K562 (cell line): ENCODE results near the gene PA2G4. TPM values are rescaled to one million over a fixed set of nuclear protein-coding genes. Genes with fewer than 3 reads are reported as not detected.

ENCODE experiments used
- BRF1 ChIP-seq: IDR thresholded peaks from 3 replicates; pipeline ENCODE4 v1.6.1; 2011; ENCODE audit warnings: borderline replicate concordance, mild to moderate bottlenecking; ENCODE audit not compliant: insufficient read length; ENCODE audit errors: extremely low read depth
- CREM ChIP-seq: IDR thresholded peaks from 2 replicates; pipeline ENCODE4 v1.6.1; 2014; ENCODE audit warnings: antibody characterized with exemption, low read depth
- FOSL1 ChIP-seq: fragments of 200-800 bp; sonication (Bioruptor generic); conservative IDR thresholded peaks from 2 replicates; pipeline ENCODE4 v1.6.1; 2016; ENCODE audit warnings: missing genetic modification characterization, missing compliant biosample characterization
- FOXA1 ChIP-seq: fragments of 450-650 bp; IDR thresholded peaks from 2 replicates; pipeline ENCODE4 v1.6.1; 2016; ENCODE audit warnings: mild to moderate bottlenecking, borderline replicate concordance
- FOXP1 ChIP-seq: sonication (generic); formaldehyde crosslinking; IDR thresholded peaks from 2 replicates; pipeline ENCODE4 v1.8.0; 2022; ENCODE audit warnings: mild to moderate bottlenecking, missing genetic modification reagents
- HDAC2 ChIP-seq: fragments of 450-650 bp; IDR thresholded peaks from 2 replicates; pipeline ENCODE4 v1.6.1; 2016; ENCODE audit warnings: mild to moderate bottlenecking
- HOXB6 ChIP-seq: fragments of 250-450 bp; sonication (Bioruptor Pico); IDR thresholded peaks from 2 replicates; pipeline ENCODE4 v1.5.1; 2022; ENCODE audit warnings: mild to moderate bottlenecking, borderline replicate concordance
- MCM2 ChIP-seq: fragments of 450-650 bp; IDR thresholded peaks from 2 replicates; pipeline ENCODE4 v1.6.1; 2017; ENCODE audit warnings: low read depth, mild to moderate bottlenecking
- MEF2D ChIP-seq: conservative IDR thresholded peaks from 2 replicates; pipeline ENCODE4 v1.6.1; 2016; ENCODE audit warnings: low read depth, missing genetic modification characterization, missing compliant biosample characterization
- MXI1 ChIP-seq: IDR thresholded peaks from 2 replicates; pipeline ENCODE4 v1.6.1; 2011; ENCODE audit warnings: low read depth, mild to moderate bottlenecking, improper control_type of control experiment, low read length
- NONO ChIP-seq, 2 experiments: fragments of 200-400 bp in 1 of 2; fragments of 450-650 bp in 1 of 2; formaldehyde crosslinking in 1 of 2; IDR thresholded peaks; 2 replicates each; pipeline ENCODE4 v1.6.1; 2017; ENCODE audit warnings: low read depth in 2 of 2, mild to moderate bottlenecking in 2 of 2, moderate library complexity in 2 of 2, low read length in 1 of 2
- POLR2A ChIP-seq: fragments of 450-650 bp; conservative IDR thresholded peaks from 2 replicates; pipeline ENCODE4 v1.6.1; 2016
- SMAD2 ChIP-seq: fragments of 150-350 bp; IDR thresholded peaks from 2 replicates; pipeline ENCODE4 v1.6.1; 2014; ENCODE audit warnings: low read depth, mild to moderate bottlenecking, low read length
- SRSF3 ChIP-seq: fragments of 200-400 bp; formaldehyde crosslinking; IDR thresholded peaks from 2 replicates; pipeline ENCODE4 v1.6.1; 2016; ENCODE audit warnings: mild to moderate bottlenecking, low read length, moderate library complexity; ENCODE audit not compliant: insufficient read depth
- YBX1 ChIP-seq: fragments of 450-650 bp; IDR thresholded peaks from 2 replicates; pipeline ENCODE4 v1.7.1; 2016; ENCODE audit warnings: mild to moderate bottlenecking
- ZNF174 ChIP-seq: fragments of 250-450 bp; sonication (Bioruptor Pico); IDR thresholded peaks from 2 replicates; pipeline ENCODE4 v1.4.0; 2020; ENCODE audit warnings: mild to moderate bottlenecking
- ZNF354B ChIP-seq: fragments of 250-450 bp; sonication (Bioruptor Pico); IDR thresholded peaks from 2 replicates; pipeline ENCODE4 v1.4.0; 2020
- ZNF444 ChIP-seq: fragments of 250-450 bp; sonication (Bioruptor Pico); IDR thresholded peaks from 2 replicates; pipeline ENCODE4 v1.4.0; 2020; ENCODE audit warnings: mild to moderate bottlenecking, moderate library complexity
- ZNF507 ChIP-seq: conservative IDR thresholded peaks from 2 replicates; pipeline ENCODE4 v1.6.1; 2017; ENCODE audit warnings: missing genetic modification characterization, missing compliant biosample characterization
- ZNF639 ChIP-seq, 2 experiments: fragments of 200-800 bp in 1 of 2; sonication (Bioruptor generic) in 1 of 2; sonication (generic) in 1 of 2; formaldehyde crosslinking in 1 of 2; IDR thresholded peaks in 1 of 2; conservative IDR thresholded peaks in 1 of 2; 2 replicates each; pipeline versions ENCODE4 v1.5.0 to v1.6.1; 2016 to 2020; ENCODE audit warnings: missing compliant biosample characterization in 1 of 2, missing genetic modification characterization in 1 of 2, missing genetic modification reagents in 1 of 2
- polyA plus RNA-seq, 8 experiments: library from polyadenylated mRNA; depleted of rRNA in 4 of 8; stranded (reverse) in 5 of 8; unstranded in 3 of 8; fragments of >200 nt; fragmentation: Nextera tagmentation in 2 of 8; fragmentation: Illumina TruSeq in 1 of 8; extraction: Ambion mirVana in 2 of 8; extraction: Trizol in 1 of 8; gene quantifications; 2 replicates each; pipeline versions ENCODE4 v1.2.1 to v1.2.3, GENCODE V29; 2011 to 2014; ENCODE audit warnings: inconsistent platforms in 1 of 8, missing spikeins in 1 of 8
- total RNA-seq, 7 experiments: library from RNA; depleted of rRNA in 6 of 7; stranded (reverse); fragments of >200 nt in 6 of 7; fragmentation: Illumina TruSeq in 2 of 7; extraction: Trizol in 2 of 7; gene quantifications; 2 replicates each; pipeline versions ENCODE4 v1.2.1 to v1.2.3, GENCODE V29; 2011 to 2021; ENCODE audit warnings: low replicate concordance in 1 of 7
- TF ChIP-seq, protein P1 (sequence below): sonication (generic); formaldehyde crosslinking; IDR thresholded peaks from 2 replicates; pipeline ENCODE4 v1.8.1; 2023; ENCODE audit warnings: mild to moderate bottlenecking, missing genetic modification reagents
- TF ChIP-seq, protein P2 (sequence below): IDR thresholded peaks from 2 replicates; pipeline ENCODE4 v1.6.1; 2016; ENCODE audit warnings: missing genetic modification characterization, missing compliant biosample characterization

PA2G4 gene
- total and polyA plus RNA-seq, 9 of the 15 experiments (the other 6 are each of a cell fraction or from before 2014, with no cell fraction given) = 230 to 925 (median 638) TPM

DNA sequence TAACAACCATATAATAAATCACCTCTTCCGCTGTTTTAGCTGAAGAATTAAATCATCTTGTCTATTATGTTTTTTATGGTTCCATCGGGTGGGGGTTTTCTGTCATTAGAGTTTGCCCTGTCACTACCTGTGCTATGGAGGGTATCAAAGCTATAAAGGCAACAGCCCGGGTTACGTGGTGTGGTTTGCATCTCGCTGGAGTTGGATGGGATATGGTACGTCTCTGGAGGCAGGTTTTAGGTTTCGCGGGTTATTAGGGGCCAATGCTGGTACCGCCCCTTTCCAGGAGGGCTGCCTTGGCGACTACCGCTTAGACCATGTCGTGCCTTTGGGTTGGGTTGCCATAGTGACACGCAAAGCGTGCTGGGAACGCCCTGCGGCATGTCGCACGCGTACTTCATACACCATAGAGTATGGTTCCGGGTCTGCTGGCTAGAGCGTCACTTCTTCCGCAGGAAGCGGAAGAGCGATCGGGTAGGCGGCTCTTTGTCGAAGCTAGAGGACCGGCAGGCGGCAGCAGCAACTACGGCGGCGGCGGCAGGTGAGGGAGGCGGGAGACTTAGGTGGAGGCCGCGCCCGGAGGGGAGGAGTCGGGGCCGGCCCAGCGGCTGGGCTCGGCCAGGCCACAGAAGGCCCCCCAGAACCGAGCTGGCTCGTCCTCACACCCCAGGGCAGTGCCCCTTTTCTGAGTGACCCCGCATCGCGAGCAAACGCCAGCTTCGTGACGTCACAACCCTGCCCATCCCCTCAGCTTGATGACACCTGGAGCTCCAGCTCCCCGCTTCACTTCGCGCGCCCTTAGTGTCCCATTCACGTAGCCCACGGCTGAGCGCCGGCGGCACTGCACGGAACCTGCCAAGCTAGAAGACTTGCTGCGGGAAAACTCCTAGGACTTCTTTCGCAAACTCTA lies 13.7 kb downstream of the PA2G4 start, which contains the start of gene ZC3H10 (continued):
- TF ChIP-seq, protein P1, sequence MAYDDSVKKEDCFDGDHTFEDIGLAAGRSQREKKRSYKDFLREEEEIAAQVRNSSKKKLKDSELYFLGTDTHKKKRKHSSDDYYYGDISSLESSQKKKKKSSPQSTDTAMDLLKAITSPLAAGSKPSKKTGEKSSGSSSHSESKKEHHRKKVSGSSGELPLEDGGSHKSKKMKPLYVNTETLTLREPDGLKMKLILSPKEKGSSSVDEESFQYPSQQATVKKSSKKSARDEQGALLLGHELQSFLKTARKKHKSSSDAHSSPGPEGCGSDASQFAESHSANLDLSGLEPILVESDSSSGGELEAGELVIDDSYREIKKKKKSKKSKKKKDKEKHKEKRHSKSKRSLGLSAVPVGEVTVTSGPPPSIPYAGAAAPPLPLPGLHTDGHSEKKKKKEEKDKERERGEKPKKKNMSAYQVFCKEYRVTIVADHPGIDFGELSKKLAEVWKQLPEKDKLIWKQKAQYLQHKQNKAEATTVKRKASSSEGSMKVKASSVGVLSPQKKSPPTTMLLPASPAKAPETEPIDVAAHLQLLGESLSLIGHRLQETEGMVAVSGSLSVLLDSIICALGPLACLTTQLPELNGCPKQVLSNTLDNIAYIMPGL (CRISPR knock-in tag) = peak; percentile 72; the same call in 1 of the 2 replicates
- TF ChIP-seq SRSF3 (no peak), MXI1 (peak; percentile 99), YBX1 (no peak), HDAC2 (no peak), MCM2 (no peak), ZNF174 (no peak; the same call in 1 of the 2 replicates), HOXB6 (CRISPR knock-in tag) (0 out of 2 replicates have a peak, but pooled peaks have one; percentile 46), CREM (peak; percentile 87), NONO (IDR thresholded peaks at IDR 0.05; ENCODE audit: low read depth in 2 of 2, low read length in 1 of 2) (peak; percentile 48 to 53; a peak in 1 of 4 replicates), SMAD2 (no peak), FOXP1 (CRISPR knock-in tag) (peak; percentile 23), FOXA1 (no peak), ZNF354B (CRISPR knock-in tag) (no peak; the same call in 1 of the 2 replicates), FOSL1 (tag) (no peak), BRF1 (no peak), POLR2A (peak; percentile 99), ZNF639 (CRISPR knock-in tag; conservative IDR thresholded peaks at IDR 0.05 in 1 of 2, IDR thresholded peaks at IDR 0.05 in 1 of 2) (peak in 1 of 2 experiments; percentile 98; a peak in 2 of 4 replicates), ZNF444 (CRISPR knock-in tag) (0 out of 2 replicates have a peak, but pooled peaks have one; percentile 49), MEF2D (0 out of 2 replicates have a peak, but pooled peaks have one; percentile 22), ZNF507 (tag) (no peak)
- TF ChIP-seq, protein P2, sequence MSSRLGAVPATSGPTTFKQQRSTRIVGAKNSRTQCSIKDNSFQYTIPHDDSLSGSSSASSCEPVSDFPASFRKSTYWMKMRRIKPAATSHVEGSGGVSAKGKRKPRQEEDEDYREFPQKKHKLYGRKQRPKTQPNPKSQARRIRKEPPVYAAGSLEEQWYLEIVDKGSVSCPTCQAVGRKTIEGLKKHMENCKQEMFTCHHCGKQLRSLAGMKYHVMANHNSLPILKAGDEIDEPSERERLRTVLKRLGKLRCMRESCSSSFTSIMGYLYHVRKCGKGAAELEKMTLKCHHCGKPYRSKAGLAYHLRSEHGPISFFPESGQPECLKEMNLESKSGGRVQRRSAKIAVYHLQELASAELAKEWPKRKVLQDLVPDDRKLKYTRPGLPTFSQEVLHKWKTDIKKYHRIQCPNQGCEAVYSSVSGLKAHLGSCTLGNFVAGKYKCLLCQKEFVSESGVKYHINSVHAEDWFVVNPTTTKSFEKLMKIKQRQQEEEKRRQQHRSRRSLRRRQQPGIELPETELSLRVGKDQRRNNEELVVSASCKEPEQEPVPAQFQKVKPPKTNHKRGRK (tag) = no peak
